DMS153 treated with DMSO at 0.1 percent for 48 hours (cell line): ENCODE data around the gene RNF123.
"Not testable (repeated sequence)": the region's sequence is repeated elsewhere in the genome, so short reads cannot be mapped to it uniquely, and the experiment has no call there.

ENCODE experiments used
- DNase-seq: peaks from one replicate; lab custom pipeline; 2025; ENCODE audit not compliant: unreplicated experiment; lab: John Stamatoyannopoulos, UW

RNF123 gene

GRCh38 chr3:49734752-49735151, 45.4 kb downstream of the RNF123 start:
- DNase-seq = no peak

- DNase-seq = no peak
Measured at GRCh38 chr3:49738067-49738713, 48.8 kb downstream of the RNF123 start.

- no peak for DNase-seq
Measured at GRCh38 chr3:49740427-49740826, 51.1 kb downstream of the RNF123 start.

- no peak for DNase-seq
Measured at GRCh38 chr3:49745986-49746385, 56.6 kb downstream of the RNF123 start.

GRCh38 chr3:49747792-49748480, 58.6 kb downstream of the RNF123 start:
- no peak for DNase-seq

- not testable (repeated sequence) for DNase-seq
Measured at GRCh38 chr3:49748874-49749273, 59.5 kb downstream of the RNF123 start.

- no peak for DNase-seq
Measured at GRCh38 chr3:49750056-49750455, 60.7 kb downstream of the RNF123 start.

- DNase-seq = no peak
Measured at GRCh38 chr3:49751501-49751900, 62.1 kb downstream of the RNF123 start.

GRCh38 chr3:49754536-49754935, 65.2 kb downstream of the RNF123 start:
- no peak for DNase-seq

GRCh38 chr3:49756036-49756435, 66.7 kb downstream of the RNF123 start:
- no peak for DNase-seq

GRCh38 chr3:49757197-49757596, 67.8 kb downstream of the RNF123 start:
- no peak for DNase-seq

- no peak for DNase-seq
Measured at GRCh38 chr3:49759226-49759625, 69.9 kb downstream of the RNF123 start.

GRCh38 chr3:49761661-49762060, 72.3 kb downstream of the RNF123 start:
- DNase-seq = no peak

- DNase-seq = no peak
Measured at GRCh38 chr3:49763981-49764380, 74.6 kb downstream of the RNF123 start.

- DNase-seq = no peak
Measured at GRCh38 chr3:49769286-49769915, 80.0 kb downstream of the RNF123 start.

- DNase-seq = no peak
Measured at GRCh38 chr3:49769926-49770325, 80.6 kb downstream of the RNF123 start.
